Islet precursor cell (in vitro differentiated cells): Measurements from ENCODE around the gene CPNE7.
A peak's percentile ranks its signal among the peaks of the same experiment; 100 is the strongest.
"Not testable (repeated sequence)": the region's sequence is repeated elsewhere in the genome, so short reads cannot be mapped to it uniquely, and the experiment has no call there.

ENCODE experiments used
- DNase-seq: peaks from one replicate; pipeline ENCODE4 v3.0.0-alpha.2; 2018

Gene CPNE7

GRCh38 chr16:89569506-89570341 lies 5.8 kb upstream of the CPNE7 start:
- DNase-seq: no peak

GRCh38 chr16:89570342-89570923 lies 5.1 kb upstream of the CPNE7 start:
- no peak for DNase-seq

- not testable (repeated sequence) for DNase-seq
Observed at GRCh38 chr16:89570983-89571598, 4.5 kb upstream of the CPNE7 start.

- DNase-seq: no peak
Observed at GRCh38 chr16:89571636-89572035, 3.9 kb upstream of the CPNE7 start.

- DNase-seq: no peak
Observed at GRCh38 chr16:89572073-89572484, 3.5 kb upstream of the CPNE7 start.

GRCh38 chr16:89572485-89573205 lies 2.9 kb upstream of the CPNE7 start:
- DNase-seq: no peak

GRCh38 chr16:89573826-89574680 lies 1.5 kb upstream of the CPNE7 start:
- DNase-seq: peak; percentile 79

GRCh38 chr16:89574681-89575246 lies 794 bp upstream of the CPNE7 start:
- peak; percentile 91 for DNase-seq

GRCh38 chr16:89576153-89577054 lies 846 bp downstream of the CPNE7 start:
- no peak for DNase-seq

GRCh38 chr16:89577055-89577759 lies 1.6 kb downstream of the CPNE7 start:
- no peak for DNase-seq

GRCh38 chr16:89579351-89579750 lies 3.8 kb downstream of the CPNE7 start:
- no peak for DNase-seq

GRCh38 chr16:89581045-89581695 lies 5.6 kb downstream of the CPNE7 start:
- peak; percentile 97 for DNase-seq

- DNase-seq: no peak
Observed at GRCh38 chr16:89581861-89582563, 6.5 kb downstream of the CPNE7 start.

GRCh38 chr16:89582614-89583196 lies 7.1 kb downstream of the CPNE7 start:
- DNase-seq: no peak

GRCh38 chr16:89583197-89583894 lies 7.8 kb downstream of the CPNE7 start:
- no peak for DNase-seq

GRCh38 chr16:89583895-89584644 lies 8.5 kb downstream of the CPNE7 start:
- DNase-seq: no peak
